ENCODE measurements around the gene CHRM5.

CHRM5 gene

GRCh38 chr15:34084086-34084485 lies 115.8 kb downstream of the CHRM5 start:
- TF ChIP-seq CTCF (IDR thresholded peaks at IDR 0.05) = no peak

GRCh38 chr15:34085746-34086145 lies 117.4 kb downstream of the CHRM5 start:
- TF ChIP-seq CTCF (IDR thresholded peaks at IDR 0.05) = no peak
- H3K4me3 ChIP-seq (ENCODE audit: low read depth in 1 of 2, low read length in 1 of 2) = no peak overlapping the region
- no peaks in the 10 kb centered on the region for H3K9me3 ChIP-seq
- no peaks in the 10 kb centered on the region for H3K27me3 ChIP-seq
- H3K36me3 ChIP-seq = peaks cover 78% of the 10 kb centered on the region
- H3K4me1 ChIP-seq (ENCODE audit: control insufficient read depth in 1 of 2, insufficient read depth in 1 of 2, low read depth in 1 of 2, low read length in 1 of 2) = no peaks in the 10 kb centered on the region
- H3K27ac ChIP-seq = no peak overlapping the region

More at GRCh38 chr15:34084086-34084485, 115.8 kb downstream of the CHRM5 start:
- Histone ChIP-seq H3K27ac (no peak overlapping the region), H3K27me3 (no peaks in the 10 kb centered on the region), H3K4me3 (ENCODE audit: low read depth in 1 of 2, low read length in 1 of 2) (no peak overlapping the region), H3K9me3 (no peaks in the 10 kb centered on the region), H3K4me1 (ENCODE audit: control insufficient read depth in 1 of 2, insufficient read depth in 1 of 2, low read depth in 1 of 2, low read length in 1 of 2) (no peaks in the 10 kb centered on the region), H3K36me3 (peaks cover 67% of the 10 kb centered on the region)

GRCh38 chr15:34099914-34100313 lies 131.6 kb downstream of the CHRM5 start:
- no peak for TF ChIP-seq CTCF (IDR thresholded peaks at IDR 0.05)
- peaks cover 7% of the 10 kb centered on the region for H3K36me3 ChIP-seq
- no peak overlapping the region for H3K4me3 ChIP-seq (ENCODE audit: low read depth in 1 of 2, low read length in 1 of 2)
- H3K9me3 ChIP-seq = no peaks in the 10 kb centered on the region
- H3K27me3 ChIP-seq = no peaks in the 10 kb centered on the region
- H3K27ac ChIP-seq = no peak overlapping the region
- H3K4me1 ChIP-seq (ENCODE audit: control insufficient read depth in 1 of 2, insufficient read depth in 1 of 2, low read depth in 1 of 2, low read length in 1 of 2) = peaks cover 22 to 26% of the 10 kb centered on the region in 2 experiments

GRCh38 chr15:34101366-34102174 lies 133.3 kb downstream of the CHRM5 start, which contains the start of the genes EMC7 and PGBD4:
EMC7 (minus strand) TSS chr15:34101862; CDS start chr15:34101839, 23 bp downstream.
PGBD4 (plus strand) TSS chr15:34102083; CDS start chr15:34102532, 449 bp downstream.
- Histone ChIP-seq H3K27me3 (no peaks in the 10 kb centered on the region), H3K4me3 (ENCODE audit: low read depth in 1 of 2, low read length in 1 of 2) (peak within 1 kb of the TSS; percentile 92 to 98), H3K4me1 (ENCODE audit: control insufficient read depth in 1 of 2, insufficient read depth in 1 of 2, low read depth in 1 of 2, low read length in 1 of 2) (peaks cover 22 to 26% of the 10 kb centered on the region in 2 experiments), H3K36me3 (no peaks in the 10 kb centered on the region), H3K9me3 (no peaks in the 10 kb centered on the region), H3K27ac (peak within 1 kb of the TSS; percentile 89)
- peak; percentile 17 for TF ChIP-seq CTCF (IDR thresholded peaks at IDR 0.05)

GRCh38 chr15:34102175-34102925 lies 134.1 kb downstream of the CHRM5 start:
- TF ChIP-seq CTCF (IDR thresholded peaks at IDR 0.05) = no peak
- no peaks in the 10 kb centered on the region for H3K36me3 ChIP-seq
- peaks cover 22 to 26% of the 10 kb centered on the region in 2 experiments for H3K4me1 ChIP-seq (ENCODE audit: control insufficient read depth in 1 of 2, insufficient read depth in 1 of 2, low read depth in 1 of 2, low read length in 1 of 2)
- H3K27ac ChIP-seq = peak overlapping the region; percentile 89
- peak overlapping the region; percentile 92 to 98 for H3K4me3 ChIP-seq (ENCODE audit: low read depth in 1 of 2, low read length in 1 of 2)
- no peaks in the 10 kb centered on the region for H3K9me3 ChIP-seq
- no peaks in the 10 kb centered on the region for H3K27me3 ChIP-seq

All from neutrophil (primary cell).